HG03520 (cell line): ENCODE results near the gene FGF3.

Experiments
- ATAC-seq: cut with Tn5 transposase; IDR thresholded peaks from one replicate; pipeline ENCODE4 v1.9.1; 2021; ENCODE audit warnings: mild to moderate bottlenecking, moderate library complexity; ENCODE audit not compliant: unreplicated experiment

Gene FGF3

DNA sequence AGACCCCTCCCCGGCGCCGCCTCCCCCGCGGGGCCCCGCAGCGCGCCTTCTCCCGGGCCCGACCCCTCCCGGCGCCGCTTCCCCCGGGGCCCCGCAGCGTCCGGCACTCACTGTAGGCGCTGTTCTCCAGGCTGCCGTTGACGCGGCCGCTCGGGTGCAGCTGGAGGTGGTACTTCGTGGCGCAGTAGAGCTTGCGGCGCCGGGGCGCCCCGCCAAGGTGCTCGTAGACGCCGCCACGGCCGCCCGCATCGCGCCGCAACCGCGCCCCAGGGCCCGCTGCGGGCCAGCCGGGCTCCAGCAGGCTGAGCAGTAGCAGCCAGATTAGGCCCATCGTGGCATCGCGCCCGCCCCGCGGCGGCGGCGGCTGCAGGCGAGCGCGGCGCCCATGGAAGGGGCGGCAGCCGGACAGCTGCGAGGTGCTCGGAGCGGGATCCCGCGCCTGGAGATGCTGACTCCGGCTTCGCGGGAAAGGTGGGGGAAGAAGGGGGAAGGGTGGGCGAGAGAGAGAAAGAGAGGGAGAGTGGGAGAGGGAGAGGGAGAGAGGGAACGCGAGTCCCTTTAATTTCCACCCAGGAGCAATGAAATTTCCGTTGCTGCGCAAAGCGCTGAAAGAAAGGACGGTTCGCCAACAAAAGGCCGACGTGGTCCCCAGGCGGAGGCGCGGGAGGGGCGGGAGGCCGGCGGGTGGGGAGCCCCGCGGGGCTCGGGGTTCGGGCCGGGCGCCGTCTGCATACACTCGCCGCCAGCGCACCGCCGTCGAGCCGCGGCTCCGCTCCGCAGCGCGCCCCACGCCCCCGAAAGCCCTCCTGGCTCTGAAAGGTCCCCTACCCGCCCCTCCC is at the start of gene FGF3:
Gene FGF3, minus strand, starts transcription at position 814 of the 839 bp plus-strand sequence. Its CDS starts 483 bp downstream, at position 331.
- no peak for ATAC-seq

DNA sequence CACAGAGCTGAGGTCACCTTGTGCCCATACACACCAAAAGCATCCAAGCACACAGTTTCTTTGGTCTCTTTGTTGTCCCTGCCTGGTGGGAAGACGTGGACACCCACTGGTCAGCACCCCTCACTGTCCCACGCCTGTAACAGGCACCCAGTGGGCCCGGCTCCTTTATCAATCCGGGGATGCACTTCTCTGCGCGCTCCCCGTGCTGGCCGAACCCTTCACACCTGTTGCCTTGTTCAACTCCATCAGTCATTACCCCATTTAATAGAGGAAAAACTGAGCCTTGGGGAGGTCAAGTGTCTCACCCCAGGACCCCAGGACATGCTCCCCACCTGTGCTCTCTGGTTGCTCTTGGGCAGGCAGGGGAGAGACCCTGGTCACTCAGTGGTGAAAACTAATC is 49.7 kb upstream of the FGF3 start:
- ATAC-seq, result no peak

DNA sequence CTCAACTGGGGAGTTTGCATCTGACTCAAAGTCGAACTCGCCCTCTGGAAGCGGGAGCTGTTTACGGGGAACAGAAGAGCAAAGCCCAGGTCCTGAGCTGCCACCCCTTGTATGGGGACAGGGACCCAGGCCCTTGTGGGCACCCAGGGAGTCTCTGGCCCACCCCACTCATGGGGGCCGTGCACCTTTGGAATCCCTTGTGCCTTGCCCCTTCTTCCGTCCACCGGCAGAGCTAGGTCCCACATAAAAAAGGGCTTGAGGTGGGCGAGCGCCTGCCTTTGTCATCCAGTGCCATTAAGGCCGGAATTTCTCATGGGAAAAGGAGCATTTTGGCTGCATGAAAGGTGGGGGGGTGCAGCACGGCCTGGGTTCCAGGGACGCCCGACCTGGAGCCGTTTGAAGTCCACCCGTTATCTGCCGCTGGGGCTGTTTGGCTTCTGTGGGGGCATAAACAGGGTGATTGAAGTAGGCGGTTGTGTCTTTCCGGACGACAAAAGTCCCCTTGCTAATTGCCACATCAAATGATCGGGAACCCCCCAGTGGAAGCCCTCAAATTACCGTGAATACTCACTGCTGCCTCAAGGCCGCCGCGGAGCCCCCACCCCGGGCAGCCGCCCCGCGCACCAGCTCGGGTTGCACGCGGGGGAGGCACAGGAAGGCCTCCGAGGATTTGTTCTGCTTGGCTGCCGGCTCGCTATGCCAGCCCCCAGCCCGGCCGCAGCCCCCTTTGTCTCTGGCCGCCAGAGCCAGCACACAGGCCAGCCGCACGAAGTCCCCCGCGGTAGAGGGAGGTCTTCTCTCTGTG is 49.0 kb upstream of the FGF3 start:
- no peak for ATAC-seq

DNA sequence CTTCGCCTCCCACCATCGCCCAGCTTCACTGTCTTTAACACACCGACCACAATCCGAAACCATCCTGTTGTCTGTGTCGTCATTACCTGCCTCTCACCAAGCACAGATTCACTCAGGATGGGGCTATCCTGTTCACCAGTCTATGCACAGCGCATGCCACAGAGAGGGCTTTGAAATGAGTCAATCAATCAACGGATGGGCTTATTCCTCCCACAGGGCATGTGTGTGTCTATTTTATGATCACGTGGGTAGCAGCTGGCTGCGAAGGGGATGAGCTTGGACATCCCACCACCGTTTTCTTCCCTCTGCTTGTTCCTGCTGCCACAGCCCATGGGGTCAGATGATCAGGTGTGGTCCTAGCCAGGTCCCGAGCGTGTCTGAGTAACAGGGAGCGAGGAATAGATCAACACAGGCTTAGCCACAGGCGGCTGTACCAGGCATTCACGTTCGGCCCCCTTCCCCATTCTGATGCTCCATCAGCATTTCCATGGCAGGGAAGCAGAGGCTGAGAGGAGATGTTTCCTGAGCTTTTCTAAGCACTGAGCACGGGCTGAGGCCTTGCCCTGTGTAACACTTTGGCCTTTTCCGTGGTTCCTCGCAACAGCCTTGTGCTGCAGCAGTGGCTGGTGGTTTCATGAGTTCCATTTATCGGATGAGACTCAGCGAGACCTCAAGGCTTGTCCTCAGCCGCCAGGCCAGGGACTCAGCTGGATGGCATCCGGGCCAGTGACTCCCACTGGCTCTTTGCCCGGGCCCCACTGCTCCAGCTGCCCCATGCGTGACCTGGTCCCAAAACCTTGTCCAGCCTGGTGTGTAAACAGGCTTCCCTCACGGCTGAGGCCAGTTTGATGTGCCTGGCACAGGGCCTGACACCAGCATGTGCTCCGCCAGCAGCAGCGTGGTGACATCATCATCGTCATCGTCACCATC is 48.1 kb upstream of the FGF3 start:
- no peak for ATAC-seq

DNA sequence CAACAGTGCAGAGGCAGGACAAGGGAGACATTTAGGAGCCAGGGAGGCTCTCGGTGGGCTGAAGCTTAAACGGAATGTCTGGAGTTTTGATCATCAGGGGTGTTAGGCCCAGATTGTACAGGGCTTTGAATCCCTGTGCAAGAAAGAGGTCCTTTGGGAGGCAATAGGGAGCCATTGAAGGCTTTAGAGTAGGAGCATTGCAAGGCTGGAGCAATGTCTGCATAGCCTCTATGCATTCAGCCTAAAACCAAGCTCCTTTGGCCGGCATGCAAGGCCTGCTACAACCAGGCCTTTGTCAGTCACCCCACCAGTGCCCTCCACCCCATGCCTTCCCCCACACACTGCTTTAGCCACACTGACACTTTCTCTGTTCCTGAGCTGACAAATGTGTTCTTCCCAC is 47.4 kb upstream of the FGF3 start:
- no peak for ATAC-seq

DNA sequence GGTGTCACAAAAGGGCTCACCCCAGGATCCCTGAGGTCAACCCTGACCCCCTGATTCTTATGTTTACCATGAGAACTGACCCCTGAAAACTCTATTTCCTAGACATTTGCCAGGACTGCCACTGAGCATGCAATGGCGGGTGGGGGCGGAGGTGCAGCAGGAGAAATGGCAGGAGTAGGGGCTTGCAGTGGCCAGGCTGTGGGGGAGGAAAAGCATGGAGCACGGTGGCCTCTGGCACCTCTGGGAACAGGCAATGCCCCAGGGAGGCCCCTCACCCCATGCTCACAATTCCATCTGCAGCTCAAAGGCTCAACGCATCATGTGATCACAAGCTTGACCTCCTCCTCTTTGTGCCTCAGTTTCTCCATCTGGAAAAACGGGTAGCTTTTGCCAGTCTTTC is 46.5 kb upstream of the FGF3 start:
- no peak for ATAC-seq

DNA sequence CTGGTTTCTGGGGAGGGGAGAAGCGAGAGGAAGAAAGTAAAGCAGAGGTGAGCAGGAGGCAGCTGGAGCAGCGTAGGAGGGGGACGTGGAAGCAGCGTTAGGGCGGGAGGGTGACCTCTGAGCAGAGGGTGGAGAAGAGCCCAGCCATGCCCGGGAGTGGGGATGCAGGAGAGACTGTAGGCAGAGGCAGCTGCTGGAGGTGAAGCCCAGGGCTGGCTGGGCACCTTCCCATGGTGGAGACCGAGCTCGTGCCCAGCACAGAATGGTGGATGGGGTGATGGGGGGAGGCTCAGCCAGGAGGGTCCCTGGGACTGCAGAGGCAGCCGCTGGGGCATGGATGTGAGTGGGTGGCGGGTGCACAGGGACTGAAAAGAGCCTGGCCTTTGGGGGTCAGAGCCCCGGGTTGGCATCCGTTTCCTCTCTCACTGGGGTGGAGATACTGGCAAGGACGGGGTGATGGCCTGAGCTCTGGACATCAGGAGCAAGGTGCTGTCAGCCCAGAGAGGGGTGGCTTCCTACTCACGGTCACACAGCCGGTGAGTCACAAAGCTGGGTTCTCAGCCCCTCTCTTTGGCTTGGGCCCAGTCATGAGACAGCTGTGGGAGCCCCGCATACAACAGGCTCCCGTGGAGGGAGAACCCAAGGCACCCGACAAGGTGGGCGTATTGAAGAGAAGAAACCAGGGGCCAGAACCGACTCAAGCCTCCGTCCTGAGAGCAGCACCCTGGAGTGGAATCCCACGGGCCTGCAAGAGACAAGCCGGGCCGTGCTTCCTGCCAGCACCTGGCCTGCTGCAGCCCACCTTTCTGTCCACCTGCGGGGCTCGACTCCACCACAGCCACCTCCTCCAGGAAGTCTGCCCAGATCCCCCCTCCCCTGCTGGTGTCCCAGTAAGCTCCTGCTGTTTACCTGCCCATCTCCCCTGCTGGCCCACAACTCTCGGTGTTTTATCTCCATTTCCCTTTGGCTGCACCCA is 45.8 kb upstream of the FGF3 start:
- ATAC-seq, result no peak

DNA sequence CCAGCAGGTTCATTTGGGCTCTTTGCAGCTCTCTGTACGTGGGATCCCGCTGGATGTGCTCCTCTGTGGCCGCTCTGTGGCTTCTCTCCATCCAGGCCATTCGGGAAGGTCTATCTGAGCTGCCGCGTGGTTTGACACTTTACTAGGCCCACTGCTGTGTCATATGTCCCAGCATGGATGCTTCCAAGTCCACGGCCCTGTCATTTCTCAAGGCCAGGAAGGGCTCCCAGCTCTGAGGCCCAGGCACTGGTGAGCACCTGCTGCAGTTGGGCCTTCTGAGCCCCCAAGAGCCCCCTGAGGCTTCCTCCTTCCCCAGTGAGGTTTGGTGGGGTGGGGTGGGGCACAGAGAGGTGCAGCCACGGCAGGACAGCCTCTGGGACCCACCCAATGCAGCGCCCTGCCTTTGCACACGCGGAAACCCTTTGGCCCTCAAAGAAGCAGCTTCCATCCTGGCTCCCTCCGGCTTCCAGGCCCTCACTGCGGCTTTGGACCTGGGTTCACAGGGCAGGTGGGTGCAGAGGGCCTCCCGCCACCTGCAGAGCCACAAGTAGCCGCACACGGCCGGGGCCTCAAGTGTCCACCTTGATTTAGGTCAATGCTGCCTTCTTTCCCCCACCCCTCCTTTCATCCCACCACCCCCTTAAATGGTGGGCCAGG is 44.5 kb upstream of the FGF3 start:
- ATAC-seq, result no peak

DNA sequence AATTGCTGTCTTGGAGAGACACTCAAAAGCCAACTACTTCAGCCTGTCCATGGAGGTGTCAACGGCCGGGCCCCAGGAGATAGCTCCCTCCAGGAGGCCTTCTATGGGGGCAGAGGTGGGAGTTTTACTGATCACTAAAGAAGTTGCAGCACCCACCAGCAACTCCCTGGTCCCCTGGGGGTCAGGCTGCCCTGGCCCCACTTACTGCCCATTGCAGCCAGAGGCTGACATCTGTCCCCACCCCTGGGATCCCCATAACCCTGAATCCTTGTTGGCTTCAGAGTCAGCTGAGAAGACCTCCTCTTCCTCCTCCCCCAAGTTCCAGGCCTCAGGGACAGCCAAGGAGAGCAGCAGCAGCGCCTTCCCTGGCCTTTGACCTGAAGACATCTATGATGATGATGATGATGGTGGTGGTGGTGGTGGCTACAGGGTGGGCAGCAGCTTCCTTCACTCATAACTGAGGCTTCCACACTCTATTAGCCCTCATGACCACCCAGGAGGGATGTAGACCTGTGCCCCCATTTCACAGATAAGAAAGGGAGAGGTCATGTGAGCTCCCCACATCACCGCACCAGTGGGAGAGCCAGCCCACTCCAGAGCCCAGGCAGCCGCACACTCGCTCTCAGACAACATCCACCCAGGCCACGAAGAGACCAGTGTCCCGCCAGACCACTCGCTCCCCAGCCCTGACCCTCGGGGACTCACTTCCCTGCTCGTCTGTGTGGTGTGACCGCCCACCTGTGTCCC is 43.8 kb upstream of the FGF3 start:
- ATAC-seq, result no peak

DNA sequence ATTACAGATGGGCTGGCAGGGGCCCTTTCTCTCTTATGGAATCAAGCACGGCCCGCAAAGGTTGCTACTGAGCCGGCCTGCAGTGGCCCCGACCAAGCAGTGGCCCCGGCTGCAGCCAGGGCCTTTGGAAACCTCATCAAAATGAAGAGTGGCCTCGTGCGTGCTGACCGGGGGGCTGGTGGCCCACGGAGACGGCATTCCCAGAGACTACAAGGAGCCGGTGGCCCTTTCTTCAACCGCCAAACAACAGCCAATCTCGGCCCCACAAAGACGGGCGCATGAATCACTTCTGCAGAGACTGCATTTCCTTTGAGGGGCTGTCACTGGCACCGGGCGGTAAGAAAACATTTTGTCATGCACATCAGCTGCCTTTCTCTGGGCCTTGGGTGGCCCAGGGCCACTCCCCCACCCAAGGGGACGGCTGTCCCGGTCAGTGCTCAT is 43.1 kb upstream of the FGF3 start:
- ATAC-seq, result no peak

DNA sequence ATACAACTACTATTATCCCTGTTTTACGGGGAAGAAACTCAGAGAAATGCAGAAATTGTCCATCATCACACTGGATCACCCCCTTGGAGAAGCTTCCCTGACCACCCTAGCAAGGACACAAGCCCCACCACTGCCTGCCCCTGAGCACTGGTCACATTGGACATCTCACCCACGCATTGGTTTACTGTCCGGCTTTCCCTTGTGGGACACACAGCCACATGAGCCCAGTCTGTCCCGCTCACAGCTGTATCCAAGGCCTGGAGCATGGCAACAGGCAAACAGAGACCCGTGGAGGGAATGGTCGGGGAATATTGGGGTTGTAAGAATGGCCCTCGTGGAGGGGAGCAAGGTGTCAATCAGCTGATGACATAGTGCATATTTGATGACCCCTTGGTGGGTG is 42.7 kb upstream of the FGF3 start:
- no peak for ATAC-seq

DNA sequence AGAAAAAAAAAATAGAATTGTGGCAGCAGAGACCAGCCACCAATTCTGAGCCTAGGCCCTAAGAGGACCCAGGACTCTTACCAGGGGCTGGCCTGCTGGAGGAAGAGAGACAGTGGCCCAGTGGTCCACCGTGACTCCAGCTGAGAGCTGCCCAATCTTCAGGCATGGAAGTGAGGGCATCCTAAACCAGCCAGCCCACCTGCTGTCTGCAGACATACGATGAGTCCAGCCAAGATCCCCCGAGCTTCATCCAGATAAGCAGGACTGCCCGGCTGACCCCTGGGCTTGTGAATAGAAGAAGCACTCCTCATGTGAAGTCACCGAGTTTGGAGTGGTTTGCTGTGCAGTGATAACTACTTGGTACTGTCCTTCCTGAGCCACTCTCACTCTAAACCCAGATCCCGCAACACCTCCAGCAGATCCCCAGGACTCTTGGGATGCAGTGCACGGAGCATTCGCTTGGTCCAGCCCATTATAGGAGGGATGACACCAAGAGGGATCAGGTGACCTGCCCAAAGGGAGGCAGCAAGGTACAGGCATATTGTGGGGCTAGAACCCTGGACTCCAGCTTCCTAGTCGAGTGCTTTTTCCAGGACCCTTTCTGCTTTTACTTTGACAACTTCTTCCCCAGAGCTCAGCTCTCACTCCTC is 41.7 kb upstream of the FGF3 start:
- no peak for ATAC-seq

DNA sequence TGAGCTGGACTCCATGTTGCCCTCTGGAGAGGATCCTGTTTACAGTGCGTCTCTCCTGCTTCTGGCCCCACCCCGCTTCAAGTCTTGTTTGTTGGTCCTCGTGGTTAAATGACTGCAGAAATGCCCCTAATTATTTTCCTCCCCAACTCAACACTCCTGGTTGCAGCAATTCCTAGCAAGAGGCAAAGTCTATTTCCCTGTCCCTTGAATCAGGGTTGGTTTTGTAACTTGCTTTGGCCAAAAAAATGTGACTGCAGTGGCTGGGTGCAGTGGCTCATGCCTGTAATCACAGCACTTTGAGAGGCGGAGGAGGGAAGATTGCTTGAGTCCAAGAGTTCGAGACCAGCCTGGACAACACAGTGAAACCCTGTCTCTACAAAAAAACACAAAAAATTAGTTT is 41.0 kb upstream of the FGF3 start:
- ATAC-seq, result no peak

DNA sequence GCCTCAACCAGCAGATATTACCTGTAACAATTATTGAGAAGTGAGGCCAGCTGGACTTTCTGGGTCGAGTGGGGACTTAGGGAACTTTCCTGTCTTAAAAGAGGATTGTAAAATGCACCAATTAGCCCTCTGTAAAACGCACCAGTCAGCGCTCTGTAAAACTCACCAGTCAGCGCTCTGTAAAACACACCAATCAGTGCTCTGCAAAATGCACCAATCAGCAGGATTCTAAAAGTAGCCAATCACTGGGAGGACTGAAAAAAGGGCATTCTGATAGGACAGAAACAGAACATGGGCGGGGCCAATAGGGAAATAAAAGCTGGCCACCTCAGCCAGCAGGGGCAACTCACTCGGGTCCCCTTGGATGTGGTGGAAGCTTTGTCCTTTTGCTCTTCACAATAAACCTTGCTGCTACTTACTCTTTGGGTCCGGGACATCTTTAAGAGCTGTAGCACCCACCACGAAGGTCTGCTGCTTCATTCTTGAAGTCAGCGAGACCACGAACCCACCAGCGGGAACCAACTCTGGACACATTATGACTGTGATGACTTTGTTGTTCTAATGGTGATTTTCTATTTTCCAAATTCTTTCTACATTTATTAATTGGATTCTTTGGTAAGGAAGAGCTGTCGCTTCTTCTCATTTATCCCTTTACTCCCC is 40.2 kb upstream of the FGF3 start:
- ATAC-seq, result no peak

DNA sequence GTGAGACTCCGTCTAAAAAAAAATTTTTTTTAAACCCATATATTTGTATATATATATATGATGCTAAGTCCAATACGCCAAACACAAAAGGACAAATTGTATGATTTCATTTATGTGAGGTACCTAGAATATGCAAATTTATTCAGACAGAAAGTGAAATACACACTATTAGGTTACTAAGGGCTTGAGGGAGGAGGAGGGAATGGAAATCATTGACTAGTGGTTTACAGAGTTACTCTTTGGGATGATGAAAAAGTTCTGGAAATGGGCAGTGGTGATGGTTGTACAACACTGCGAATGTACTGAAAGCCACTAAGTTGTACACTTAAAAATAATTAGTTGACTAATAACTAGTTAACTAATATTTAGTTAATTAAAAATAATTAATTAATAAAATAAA is 36.2 kb upstream of the FGF3 start:
- ATAC-seq, result no peak

DNA sequence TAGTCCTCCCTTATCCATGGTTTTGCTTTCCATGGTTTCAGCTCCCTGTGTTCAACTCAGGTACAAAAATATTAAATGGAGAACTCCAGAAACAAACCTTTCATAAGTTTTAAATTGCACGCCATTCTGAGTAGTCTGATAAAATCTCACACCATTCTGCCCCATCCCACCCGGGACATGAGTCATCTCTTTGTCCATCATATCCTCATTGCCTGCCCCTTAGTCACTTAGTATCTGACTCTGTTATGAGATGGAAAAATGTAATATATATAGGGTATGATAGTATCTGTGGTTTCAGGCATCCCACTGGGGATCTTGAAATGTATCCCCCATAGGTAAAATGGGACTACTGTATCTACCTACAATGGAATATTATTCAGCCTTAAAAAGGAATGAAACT is 35.5 kb upstream of the FGF3 start:
- ATAC-seq, result no peak

DNA sequence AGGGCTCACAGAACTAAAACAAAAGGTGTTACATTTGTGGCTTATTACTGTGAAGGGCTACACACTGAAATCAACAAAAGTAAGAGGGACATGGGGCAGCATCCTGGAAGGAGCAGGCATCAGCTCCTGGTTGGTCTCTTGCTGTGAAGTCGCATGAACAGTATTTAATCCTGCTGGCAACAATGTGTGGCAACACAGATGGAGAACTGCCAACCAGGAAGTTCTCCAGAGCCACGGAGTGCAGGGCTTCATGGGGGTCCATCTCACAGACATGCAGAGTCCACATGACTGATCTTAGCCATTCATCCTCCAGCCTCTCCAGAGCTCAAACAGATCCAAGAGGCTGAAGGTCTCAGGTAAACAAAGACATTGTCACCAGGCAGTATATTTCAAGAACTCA is 32.8 kb upstream of the FGF3 start:
- ATAC-seq, result no peak

DNA sequence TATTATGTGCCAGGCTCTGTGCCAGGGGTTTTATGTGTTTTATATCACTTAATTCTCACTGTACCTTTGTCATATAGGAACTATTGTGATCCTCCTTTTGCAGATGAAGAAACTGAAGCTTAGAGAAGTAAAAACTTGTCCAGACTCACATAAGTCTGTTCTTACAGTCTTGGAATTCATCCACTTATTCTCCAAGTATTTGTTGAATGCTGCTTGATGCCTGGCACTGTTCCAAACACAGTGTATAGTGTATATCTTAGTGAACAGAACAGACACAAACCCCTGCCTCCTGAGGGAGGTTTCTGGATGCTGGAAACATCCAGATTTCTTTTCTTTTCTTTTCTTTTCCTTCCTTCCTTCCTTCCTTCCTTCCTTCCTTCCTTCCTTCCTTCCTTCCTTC is 29.0 kb upstream of the FGF3 start:
- no peak for ATAC-seq
